HFF-Myc (cell line): ENCODE results near the gene ASTN1.

Experiments used
- DNase-seq: peaks from one replicate; pipeline ENCODE4 v3.0.0-alpha.2; 2011; ENCODE audit warnings: low read depth; ENCODE audit errors: extremely low read depth
- H3K4me3 ChIP-seq: replicated peaks from 2 replicates; pipeline ENCODE4 v1.5.1; 2011; ENCODE audit warnings: low read depth, mild to moderate bottlenecking, control low read depth, low read length
- CTCF ChIP-seq: IDR thresholded peaks from 2 replicates; pipeline ENCODE4 v1.5.1; 2012; ENCODE audit warnings: mild to moderate bottlenecking, low read depth, low read length, control low read depth; ENCODE audit errors: missing control alignments

Gene ASTN1

GRCh38 chr1:176858433-176858916, 306.0 kb downstream of the ASTN1 start:
- DNase-seq = no peak
- no peak overlapping the region for H3K4me3 ChIP-seq
- TF ChIP-seq CTCF = no peak

DNA sequence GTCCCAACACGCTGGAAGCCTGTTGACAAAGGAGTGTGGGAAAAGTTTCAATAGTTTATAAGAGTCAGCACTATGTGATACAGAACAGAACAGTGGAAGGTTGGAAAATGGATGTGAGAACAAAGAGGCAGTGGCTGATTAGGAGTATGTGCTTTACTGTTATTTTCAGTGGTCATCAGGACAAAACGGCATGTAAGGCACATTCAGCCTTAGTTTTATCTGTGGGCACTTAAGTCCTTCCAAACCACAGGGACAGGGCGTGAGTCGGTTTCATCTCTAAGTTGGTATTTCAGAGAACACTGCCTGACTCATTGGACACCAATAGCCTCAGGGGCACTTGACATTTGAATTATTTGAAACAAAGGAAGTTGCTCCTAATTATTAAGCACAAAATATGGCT, 306.9 kb downstream of the ASTN1 start:
- DNase-seq = no peak
- TF ChIP-seq CTCF = no peak
- H3K4me3 ChIP-seq = no peak overlapping the region

DNA sequence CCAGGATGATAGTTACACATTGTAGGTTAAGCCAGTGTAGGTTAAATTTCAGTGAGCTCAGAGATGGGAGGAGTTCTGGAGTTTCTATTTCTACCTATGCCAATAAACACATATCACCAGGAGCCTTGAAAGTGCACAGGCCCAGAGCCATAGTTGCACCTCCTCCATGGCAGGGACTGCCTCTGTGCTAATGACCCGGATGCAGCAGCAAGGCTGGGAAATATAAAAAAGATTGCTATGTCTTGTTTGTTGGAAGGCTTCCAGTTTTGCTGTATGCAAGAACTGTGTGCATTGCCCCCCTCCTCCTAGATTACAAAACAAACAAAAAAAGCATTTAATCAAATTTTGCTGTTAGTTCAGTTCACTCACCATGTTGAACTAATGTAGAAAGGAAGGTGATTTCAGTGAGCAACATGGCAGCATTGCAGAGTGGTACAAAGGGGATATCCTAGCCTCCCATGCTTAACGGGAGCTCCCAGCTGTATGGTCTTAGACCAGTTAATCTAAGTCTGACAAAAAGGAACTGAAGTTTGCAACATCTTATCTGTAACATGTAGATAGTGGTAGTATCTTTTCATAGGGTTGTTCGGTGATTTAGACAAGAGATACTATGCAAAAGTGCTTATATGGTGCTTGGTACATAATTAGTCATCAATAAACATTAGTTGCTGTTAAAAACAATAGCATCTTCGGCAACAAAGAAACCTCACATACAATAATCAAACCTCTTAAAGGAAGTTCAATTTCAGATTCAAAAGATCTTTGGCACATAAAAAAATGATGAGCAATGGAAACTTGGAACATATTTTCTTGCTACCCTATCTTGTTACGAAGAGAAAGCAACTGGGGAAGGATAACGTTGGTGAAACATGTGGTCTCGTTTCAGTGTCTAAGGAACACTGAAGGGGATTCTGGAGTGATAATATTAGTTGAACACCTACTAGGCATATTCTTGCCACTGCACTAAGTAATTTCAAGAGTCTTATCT, 309.5 kb downstream of the ASTN1 start:
- H3K4me3 ChIP-seq = no peak overlapping the region
- no peak for DNase-seq
- TF ChIP-seq CTCF = no peak

DNA sequence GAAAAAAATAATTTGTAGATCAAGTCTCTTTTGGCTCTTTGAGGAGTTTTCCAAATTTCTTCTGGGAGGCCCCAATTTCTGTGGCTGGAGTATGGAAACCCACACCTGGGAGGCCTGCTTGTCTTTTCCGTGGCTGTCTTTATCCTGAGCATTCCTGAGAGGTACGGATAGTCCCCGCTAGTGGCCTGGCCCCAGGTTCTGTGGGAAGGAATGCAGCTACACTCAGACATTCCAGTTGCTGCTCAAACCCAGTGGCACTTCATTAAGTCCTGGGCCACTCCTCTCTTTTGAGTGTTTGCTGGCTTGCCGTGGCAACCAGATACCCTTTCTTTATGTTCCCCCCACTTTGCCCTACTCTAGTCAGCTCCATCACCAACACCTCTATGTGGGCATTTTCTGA, 310.4 kb downstream of the ASTN1 start:
- DNase-seq = no peak
- H3K4me3 ChIP-seq = no peak overlapping the region

GRCh38 chr1:176853503-176853902, 311.0 kb downstream of the ASTN1 start:
- no peak for DNase-seq

More for the DNA sequence above, 310.4 kb downstream of the ASTN1 start:
- TF ChIP-seq CTCF = no peak

DNA sequence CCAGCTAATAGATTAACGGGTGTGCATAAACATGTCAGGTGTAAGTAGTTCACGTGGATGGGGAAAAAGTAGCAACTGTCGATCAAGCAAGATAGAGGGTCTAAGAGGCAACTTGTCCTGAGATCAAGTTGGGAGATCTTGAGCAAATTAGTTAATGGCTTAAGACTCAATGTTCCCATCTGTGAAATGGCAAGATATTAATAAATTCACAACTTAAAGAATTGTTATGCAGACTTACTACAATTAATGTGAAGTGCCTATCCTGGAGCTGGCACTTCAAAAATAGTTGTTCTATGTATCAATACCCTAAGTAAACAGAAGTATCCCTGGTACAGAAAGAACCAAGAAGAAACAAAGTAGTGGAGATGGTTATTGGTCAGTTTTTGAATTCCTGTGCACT, 312.4 kb downstream of the ASTN1 start:
- no peak for TF ChIP-seq CTCF
- no peak for DNase-seq

More at GRCh38 chr1:176853503-176853902, 311.0 kb downstream of the ASTN1 start:
- no peak overlapping the region for H3K4me3 ChIP-seq
- TF ChIP-seq CTCF = no peak

GRCh38 chr1:176850871-176851270, 313.6 kb downstream of the ASTN1 start:
- TF ChIP-seq CTCF = no peak
- H3K4me3 ChIP-seq = no peak overlapping the region
- no peak for DNase-seq

More for the DNA sequence above, 312.4 kb downstream of the ASTN1 start:
- no peak overlapping the region for H3K4me3 ChIP-seq
